ENCODE data around the gene ZNF266. TPM values are rescaled to one million over a fixed set of nuclear protein-coding genes. Genes with fewer than 3 reads are reported as not detected.

ZNF266 gene
- total RNA-seq, 1 donor from 2014 or later = 7.2 TPM

Other genes with a start within 250 kb of the ZNF266 start
- gene OR7D4, start 216.0 kb downstream of the ZNF266 start, total RNA-seq = not detected
- gene OR7E24, start 184.6 kb downstream of the ZNF266 start, total RNA-seq = not detected
- gene ZNF699, start 125.7 kb downstream of the ZNF266 start, total RNA-seq = 3.5 TPM
- gene ZNF559, start 111.4 kb downstream of the ZNF266 start, total RNA-seq = 16.6 TPM
- 2.3 TPM for gene ZNF177, start 72.6 kb downstream of the ZNF266 start, total RNA-seq
- gene ZNF560, start 63.0 kb upstream of the ZNF266 start, total RNA-seq = not detected
- 12.4 TPM for gene ZNF426, start 103.1 kb upstream of the ZNF266 start, total RNA-seq
- gene ZNF121, start 148.9 kb upstream of the ZNF266 start, total RNA-seq = 20.7 TPM
- gene ZNF561, start 185.7 kb upstream of the ZNF266 start, total RNA-seq = 20.3 TPM
- gene ZNF562, start 239.5 kb upstream of the ZNF266 start, total RNA-seq = 21.7 TPM